HepG2 (cell line): Measurements from ENCODE around the gene NCF4. TPM values are rescaled to one million over a fixed set of nuclear protein-coding genes. Genes with fewer than 3 reads are reported as not detected.

Experiments used
- AKAP8 ChIP-seq: sonication (generic); formaldehyde crosslinking; IDR thresholded peaks from 2 replicates; pipeline ENCODE4 v1.5.1; 2020; ENCODE audit warnings: mild to moderate bottlenecking, missing genetic modification reagents
- ARNT2 ChIP-seq: sonication (generic); formaldehyde crosslinking; IDR thresholded peaks from 2 replicates; pipeline ENCODE4 v1.8.0; 2022; ENCODE audit warnings: mild to moderate bottlenecking, low read depth, missing genetic modification reagents, moderate library complexity
- FOSL1 ChIP-seq: sonication (generic); formaldehyde crosslinking; IDR thresholded peaks from 2 replicates; pipeline ENCODE4 v1.9.0; 2021; ENCODE audit warnings: missing genetic modification reagents, borderline replicate concordance
- KLF16 ChIP-seq, 2 experiments: sonication (generic) in 1 of 2; formaldehyde crosslinking in 1 of 2; IDR thresholded peaks; 2 replicates each; pipeline versions ENCODE4 v1.6.1 to v1.8.0; 2016 to 2023; ENCODE audit warnings: missing genetic modification reagents in 2 of 2, missing compliant biosample characterization in 1 of 2
- MIER2 ChIP-seq: IDR thresholded peaks from 2 replicates; pipeline ENCODE4 v1.6.1; 2016; ENCODE audit warnings: missing biosample characterization, missing genetic modification reagents
- MTF2 ChIP-seq: sonication (generic); formaldehyde crosslinking; IDR thresholded peaks from 2 replicates; pipeline ENCODE4 v1.5.0; 2020; ENCODE audit warnings: missing genetic modification reagents, borderline replicate concordance
- NPAS2 ChIP-seq: sonication (generic); formaldehyde crosslinking; IDR thresholded peaks from 2 replicates; pipeline ENCODE4 v1.8.0; 2022; ENCODE audit warnings: mild to moderate bottlenecking, missing genetic modification reagents, borderline replicate concordance
- PHF5A ChIP-seq: IDR thresholded peaks from one replicate; pipeline ENCODE4 v1.6.1; 2018; ENCODE audit warnings: low read depth, missing genetic modification reagents; ENCODE audit not compliant: unreplicated experiment
- PHF8 ChIP-seq: sonication (generic); formaldehyde crosslinking; IDR thresholded peaks from 2 replicates; pipeline ENCODE4 v1.5.0; 2020; ENCODE audit warnings: missing genetic modification reagents
- RARG ChIP-seq: sonication (generic); formaldehyde crosslinking; IDR thresholded peaks from 2 replicates; pipeline ENCODE4 v1.4.0; 2020; ENCODE audit warnings: low read depth, mild to moderate bottlenecking, missing genetic modification reagents
- REL ChIP-seq: sonication (generic); formaldehyde crosslinking; conservative IDR thresholded peaks from 2 replicates; pipeline ENCODE4 v1.8.0; 2022; ENCODE audit warnings: mild to moderate bottlenecking, missing genetic modification reagents, moderate library complexity
- RXRA ChIP-seq: sonication (generic); formaldehyde crosslinking; IDR thresholded peaks from 2 replicates; pipeline ENCODE4 v1.5.1; 2020; ENCODE audit warnings: missing genetic modification reagents
- SIN3A ChIP-seq: IDR thresholded peaks from 2 replicates; pipeline ENCODE4 v1.6.1; 2011; ENCODE audit warnings: low read depth, mild to moderate bottlenecking, control low read depth, low read length, borderline replicate concordance
- ZNF12 ChIP-seq: sonication (generic); formaldehyde crosslinking; IDR thresholded peaks from 2 replicates; pipeline ENCODE4 v1.5.0; 2020; ENCODE audit warnings: missing genetic modification reagents
- ZNF430 ChIP-seq: sonication (generic); formaldehyde crosslinking; IDR thresholded peaks from 2 replicates; pipeline ENCODE4 v1.9.0; 2021; ENCODE audit warnings: mild to moderate bottlenecking, missing genetic modification reagents
- ZNF543 ChIP-seq: sonication (generic); formaldehyde crosslinking; IDR thresholded peaks from 2 replicates; pipeline ENCODE4 v1.4.0; 2020; ENCODE audit warnings: mild to moderate bottlenecking, missing genetic modification reagents
- ZNF564 ChIP-seq: sonication (generic); formaldehyde crosslinking; IDR thresholded peaks from 2 replicates; pipeline ENCODE4 v1.8.1; 2023; ENCODE audit warnings: mild to moderate bottlenecking, missing genetic modification reagents
- ZNF570 ChIP-seq: sonication (generic); formaldehyde crosslinking; IDR thresholded peaks from 2 replicates; pipeline ENCODE4 v1.4.0; 2020; ENCODE audit warnings: mild to moderate bottlenecking, missing genetic modification reagents, borderline replicate concordance
- ZNF788 ChIP-seq: sonication (generic); formaldehyde crosslinking; IDR thresholded peaks from 2 replicates; pipeline ENCODE4 v1.5.0; 2020; ENCODE audit warnings: mild to moderate bottlenecking, missing genetic modification reagents, borderline replicate concordance
- ZNF816 ChIP-seq: sonication (generic); formaldehyde crosslinking; IDR thresholded peaks from 2 replicates; pipeline ENCODE4 v1.8.0; 2022; ENCODE audit warnings: missing genetic modification reagents, mild to moderate bottlenecking, borderline replicate concordance
- polyA plus RNA-seq, 8 experiments: library from polyadenylated mRNA; depleted of rRNA in 3 of 8; stranded (reverse) in 7 of 8; unstranded in 1 of 8; fragments of >200 nt; fragmentation: Illumina TruSeq in 4 of 8; extraction: Trizol in 4 of 8; gene quantifications; 2 replicates each; pipeline versions ENCODE4 v1.2.1 to v1.2.3, GENCODE V29; 2011 to 2016; ENCODE audit warnings: low read depth in 4 of 8, missing spikeins in 1 of 8, mixed read lengths in 1 of 8; ENCODE audit not compliant: insufficient read depth in 1 of 8
- total RNA-seq, 5 experiments: library from RNA; depleted of rRNA; stranded (reverse); fragments of >200 nt; fragmentation: Illumina TruSeq; extraction: Trizol; gene quantifications; 2 replicates each; pipeline ENCODE4 v1.2.3, GENCODE V29; 2016; ENCODE audit warnings: low read depth in 1 of 5
- TF ChIP-seq, protein P1 (sequence below): sonication (generic); formaldehyde crosslinking; IDR thresholded peaks from 2 replicates; pipeline ENCODE4 v1.4.0; 2020; ENCODE audit warnings: missing genetic modification reagents
- TF ChIP-seq, protein P2 (sequence below): sonication (generic); formaldehyde crosslinking; IDR thresholded peaks from 2 replicates; pipeline ENCODE4 v1.5.1; 2020; ENCODE audit warnings: missing genetic modification reagents, mild to moderate bottlenecking, borderline replicate concordance
- TF ChIP-seq, protein P3 (sequence below): IDR thresholded peaks from 2 replicates; pipeline ENCODE4 v1.6.1; 2018; ENCODE audit warnings: missing genetic modification reagents
- TF ChIP-seq, protein P4 (sequence below): sonication (generic); formaldehyde crosslinking; IDR thresholded peaks from 2 replicates; pipeline ENCODE4 v1.8.1; 2023; ENCODE audit warnings: mild to moderate bottlenecking, missing genetic modification reagents

NCF4 gene
- total and polyA plus RNA-seq, 2 of the 13 experiments (the other 11 are each of a cell fraction or from before 2014, with no cell fraction given) = not detected

DNA sequence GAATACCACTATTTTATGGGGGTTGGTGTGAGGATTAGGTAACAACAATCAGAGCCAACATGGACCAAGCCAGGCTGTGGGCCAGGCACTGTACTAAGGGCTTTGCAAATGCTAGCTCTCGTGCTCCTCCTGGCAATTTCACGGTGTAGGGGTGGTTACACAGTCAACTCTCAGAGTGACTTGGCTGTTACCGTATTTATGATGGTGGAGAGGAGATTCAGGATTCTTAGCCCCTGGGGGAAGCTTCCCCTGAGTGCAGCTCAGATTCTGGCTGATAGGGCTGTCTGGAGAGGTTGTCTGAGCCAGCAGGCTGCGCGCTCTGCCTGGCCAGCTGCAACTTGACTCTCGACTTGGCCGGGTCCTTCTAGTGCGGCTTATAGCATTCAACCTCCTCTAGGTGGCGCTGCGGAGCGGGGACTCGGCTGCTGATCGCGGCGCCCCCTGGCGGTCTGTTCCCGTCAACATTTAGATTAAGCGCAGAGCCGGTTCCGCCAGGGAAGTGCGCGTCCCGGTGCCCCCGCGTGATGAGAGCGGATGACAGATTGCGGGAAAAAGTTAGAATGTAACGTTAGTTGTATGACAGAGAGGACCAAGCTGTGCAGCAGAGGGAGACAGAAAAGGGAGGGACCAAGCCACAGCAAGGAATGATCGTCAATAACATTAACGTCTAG, 4.5 kb upstream of the NCF4 start (continued):
- TF ChIP-seq ARNT2 (CRISPR knock-in tag) (no peak), RXRA (CRISPR knock-in tag) (no peak), ZNF816 (CRISPR knock-in tag) (no peak), FOSL1 (no peak), ZNF12 (no peak), ZNF788 (CRISPR knock-in tag) (peak; percentile 72; the same call in 1 of the 2 replicates), NPAS2 (CRISPR knock-in tag) (no peak), MTF2 (CRISPR knock-in tag) (peak; percentile 90), PHF8 (peak; percentile 30; the same call in 1 of the 2 replicates), PHF5A (CRISPR knock-in tag) (no peak), KLF16 (CRISPR knock-in tag; IDR thresholded peaks at IDR 0.05) (peak in 1 of 2 experiments; percentile 71; a peak in 2 of 4 replicates), RARG (CRISPR knock-in tag) (no peak), ZNF564 (CRISPR knock-in tag) (no peak), SIN3A (no peak), ZNF570 (CRISPR knock-in tag) (no peak), ZNF543 (no peak), REL (CRISPR knock-in tag) (no peak), ZNF430 (no peak), MIER2 (CRISPR knock-in tag) (0 out of 2 replicates have a peak, but pooled peaks have one; percentile 60), AKAP8 (CRISPR knock-in tag) (no peak)
- TF ChIP-seq, protein P1, sequence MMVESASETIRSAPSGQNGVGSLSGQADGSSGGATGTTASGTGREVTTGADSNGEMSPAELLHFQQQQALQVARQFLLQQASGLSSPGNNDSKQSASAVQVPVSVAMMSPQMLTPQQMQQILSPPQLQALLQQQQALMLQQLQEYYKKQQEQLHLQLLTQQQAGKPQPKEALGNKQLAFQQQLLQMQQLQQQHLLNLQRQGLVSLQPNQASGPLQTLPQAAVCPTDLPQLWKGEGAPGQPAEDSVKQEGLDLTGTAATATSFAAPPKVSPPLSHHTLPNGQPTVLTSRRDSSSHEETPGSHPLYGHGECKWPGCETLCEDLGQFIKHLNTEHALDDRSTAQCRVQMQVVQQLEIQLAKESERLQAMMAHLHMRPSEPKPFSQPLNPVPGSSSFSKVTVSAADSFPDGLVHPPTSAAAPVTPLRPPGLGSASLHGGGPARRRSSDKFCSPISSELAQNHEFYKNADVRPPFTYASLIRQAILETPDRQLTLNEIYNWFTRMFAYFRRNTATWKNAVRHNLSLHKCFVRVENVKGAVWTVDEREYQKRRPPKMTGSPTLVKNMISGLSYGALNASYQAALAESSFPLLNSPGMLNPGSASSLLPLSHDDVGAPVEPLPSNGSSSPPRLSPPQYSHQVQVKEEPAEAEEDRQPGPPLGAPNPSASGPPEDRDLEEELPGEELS (CRISPR knock-in tag) = 0 out of 2 replicates have a peak, but pooled peaks have one; percentile 16
- TF ChIP-seq, protein P2, sequence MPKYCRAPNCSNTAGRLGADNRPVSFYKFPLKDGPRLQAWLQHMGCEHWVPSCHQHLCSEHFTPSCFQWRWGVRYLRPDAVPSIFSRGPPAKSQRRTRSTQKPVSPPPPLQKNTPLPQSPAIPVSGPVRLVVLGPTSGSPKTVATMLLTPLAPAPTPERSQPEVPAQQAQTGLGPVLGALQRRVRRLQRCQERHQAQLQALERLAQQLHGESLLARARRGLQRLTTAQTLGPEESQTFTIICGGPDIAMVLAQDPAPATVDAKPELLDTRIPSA (CRISPR knock-in tag) = no peak
- TF ChIP-seq, protein P3, sequence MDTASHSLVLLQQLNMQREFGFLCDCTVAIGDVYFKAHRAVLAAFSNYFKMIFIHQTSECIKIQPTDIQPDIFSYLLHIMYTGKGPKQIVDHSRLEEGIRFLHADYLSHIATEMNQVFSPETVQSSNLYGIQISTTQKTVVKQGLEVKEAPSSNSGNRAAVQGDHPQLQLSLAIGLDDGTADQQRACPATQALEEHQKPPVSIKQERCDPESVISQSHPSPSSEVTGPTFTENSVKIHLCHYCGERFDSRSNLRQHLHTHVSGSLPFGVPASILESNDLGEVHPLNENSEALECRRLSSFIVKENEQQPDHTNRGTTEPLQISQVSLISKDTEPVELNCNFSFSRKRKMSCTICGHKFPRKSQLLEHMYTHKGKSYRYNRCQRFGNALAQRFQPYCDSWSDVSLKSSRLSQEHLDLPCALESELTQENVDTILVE (CRISPR knock-in tag) = peak; percentile 62; the same call in 1 of the 2 replicates
- TF ChIP-seq, protein P4, sequence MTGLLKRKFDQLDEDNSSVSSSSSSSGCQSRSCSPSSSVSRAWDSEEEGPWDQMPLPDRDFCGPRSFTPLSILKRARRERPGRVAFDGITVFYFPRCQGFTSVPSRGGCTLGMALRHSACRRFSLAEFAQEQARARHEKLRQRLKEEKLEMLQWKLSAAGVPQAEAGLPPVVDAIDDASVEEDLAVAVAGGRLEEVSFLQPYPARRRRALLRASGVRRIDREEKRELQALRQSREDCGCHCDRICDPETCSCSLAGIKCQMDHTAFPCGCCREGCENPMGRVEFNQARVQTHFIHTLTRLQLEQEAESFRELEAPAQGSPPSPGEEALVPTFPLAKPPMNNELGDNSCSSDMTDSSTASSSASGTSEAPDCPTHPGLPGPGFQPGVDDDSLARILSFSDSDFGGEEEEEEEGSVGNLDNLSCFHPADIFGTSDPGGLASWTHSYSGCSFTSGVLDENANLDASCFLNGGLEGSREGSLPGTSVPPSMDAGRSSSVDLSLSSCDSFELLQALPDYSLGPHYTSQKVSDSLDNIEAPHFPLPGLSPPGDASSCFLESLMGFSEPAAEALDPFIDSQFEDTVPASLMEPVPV = peak; percentile 64; the same call in 1 of the 2 replicates
